ENCODE data around the gene PRTN3.

GRCh38 chr19:863315-863620 lies 22.5 kb downstream of the PRTN3 start:
- TF ChIP-seq CTCF (IDR thresholded peaks at IDR 0.05) (no peak), EZH2phosphoT487 (IDR thresholded peaks at IDR 0.05) (no peak)

Data from neural progenitor cell (in vitro differentiated cells).